Activated CD8-positive, alpha-beta memory T cell treated with anti-CD3 and anti-CD28 coated beads, Interleukin-2, amount 50 U/mL, for 24 hours (primary cell): ENCODE data around the gene SLC50A1.

Experiments
- DNase-seq: peaks from one replicate; pipeline ENCODE4 v3.0.0-alpha.2; 2020; ENCODE audit errors: extremely low read depth

The SLC50A1 gene, protein sequence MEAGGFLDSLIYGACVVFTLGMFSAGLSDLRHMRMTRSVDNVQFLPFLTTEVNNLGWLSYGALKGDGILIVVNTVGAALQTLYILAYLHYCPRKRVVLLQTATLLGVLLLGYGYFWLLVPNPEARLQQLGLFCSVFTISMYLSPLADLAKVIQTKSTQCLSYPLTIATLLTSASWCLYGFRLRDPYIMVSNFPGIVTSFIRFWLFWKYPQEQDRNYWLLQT

DNA sequence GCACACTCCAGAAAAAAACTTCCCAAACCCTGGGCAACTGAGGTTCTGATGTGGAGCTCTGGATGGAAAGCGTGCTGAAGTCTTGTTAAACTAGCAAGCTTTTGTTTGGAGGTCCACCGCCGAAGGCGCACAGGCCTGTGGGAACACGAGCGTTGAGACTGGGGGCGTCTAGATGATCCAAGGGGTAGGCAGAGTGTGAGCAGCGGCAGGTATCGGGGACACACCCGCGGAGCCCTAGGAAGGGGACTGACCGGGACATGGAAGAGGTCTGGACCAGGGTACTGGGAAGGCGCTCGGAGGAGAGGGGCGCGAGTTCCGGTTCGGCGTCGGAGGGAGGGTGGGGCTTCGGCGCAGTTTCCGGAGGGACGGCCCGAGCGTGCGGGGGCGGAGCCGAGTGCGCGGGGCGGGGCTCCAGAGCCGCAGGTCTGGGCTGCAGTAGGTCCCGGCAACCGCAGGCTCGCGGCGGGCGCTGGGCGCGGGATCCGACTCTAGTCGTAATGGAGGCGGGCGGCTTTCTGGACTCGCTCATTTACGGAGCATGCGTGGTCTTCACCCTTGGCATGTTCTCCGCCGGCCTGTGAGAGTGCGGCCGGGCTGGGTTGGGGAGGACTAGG lies at the start of gene SLC50A1:
Gene SLC50A1, plus strand, starts transcription at position 438 of the 614 bp plus-strand sequence. Its CDS starts 60 bp downstream, at position 498.
- peak; percentile 85 for DNase-seq

DNA sequence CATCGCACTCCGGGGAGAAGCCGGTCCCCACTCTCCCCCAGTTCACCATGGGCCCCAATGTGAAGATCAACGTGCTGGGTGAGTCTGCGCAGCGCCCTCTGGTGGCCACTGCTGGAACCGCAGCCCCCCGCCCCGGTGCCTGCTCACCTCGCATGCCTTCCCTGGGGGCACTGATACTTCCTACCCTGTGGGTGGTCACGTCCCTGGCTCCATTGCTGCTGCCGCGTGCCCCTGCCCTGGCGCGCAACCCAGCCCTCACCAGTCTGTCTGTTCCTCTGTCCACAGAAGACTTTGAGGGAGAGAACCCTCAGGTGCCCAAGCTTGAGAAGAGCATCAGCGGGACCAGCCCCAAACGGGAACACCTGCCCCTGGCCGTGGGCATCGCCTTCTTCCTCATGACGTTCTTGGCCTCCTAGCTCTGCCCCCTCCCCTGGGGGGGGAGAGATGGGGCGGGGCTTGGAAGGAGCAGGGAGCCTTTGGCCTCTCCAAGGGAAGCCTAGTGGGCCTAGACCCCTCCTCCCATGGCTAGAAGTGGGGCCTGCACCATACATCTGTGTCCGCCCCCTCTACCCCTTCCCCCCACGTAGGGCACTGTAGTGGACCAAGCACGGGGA lies 49.4 kb upstream of the SLC50A1 start:
- peak; percentile 41 for DNase-seq

DNA sequence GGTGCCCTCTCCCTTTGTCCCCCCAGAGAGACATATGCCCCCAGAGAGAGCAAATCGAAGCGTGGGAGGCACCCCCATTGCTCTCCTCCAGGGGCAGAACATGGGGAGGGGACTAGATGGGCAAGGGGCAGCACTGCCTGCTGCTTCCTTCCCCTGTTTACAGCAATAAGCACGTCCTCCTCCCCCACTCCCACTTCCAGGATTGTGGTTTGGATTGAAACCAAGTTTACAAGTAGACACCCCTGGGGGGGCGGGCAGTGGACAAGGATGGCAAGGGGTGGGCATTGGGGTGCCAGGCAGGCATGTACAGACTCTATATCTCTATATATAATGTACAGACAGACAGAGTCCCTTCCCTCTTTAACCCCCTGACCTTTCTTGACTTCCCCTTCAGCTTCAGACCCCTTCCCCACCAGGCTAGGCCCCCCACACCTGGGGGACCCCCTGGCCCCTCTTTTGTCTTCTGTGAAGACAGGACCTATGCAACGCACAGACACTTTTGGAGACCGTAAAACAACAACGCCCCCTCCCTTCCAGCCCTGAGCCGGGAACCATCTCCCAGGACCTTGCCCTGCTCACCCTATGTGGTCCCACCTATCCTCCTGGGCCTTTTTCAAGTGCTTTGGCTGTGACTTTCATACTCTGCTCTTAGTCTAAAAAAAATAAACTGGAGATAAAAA lies 48.7 kb upstream of the SLC50A1 start:
- DNase-seq, result no peak

DNA sequence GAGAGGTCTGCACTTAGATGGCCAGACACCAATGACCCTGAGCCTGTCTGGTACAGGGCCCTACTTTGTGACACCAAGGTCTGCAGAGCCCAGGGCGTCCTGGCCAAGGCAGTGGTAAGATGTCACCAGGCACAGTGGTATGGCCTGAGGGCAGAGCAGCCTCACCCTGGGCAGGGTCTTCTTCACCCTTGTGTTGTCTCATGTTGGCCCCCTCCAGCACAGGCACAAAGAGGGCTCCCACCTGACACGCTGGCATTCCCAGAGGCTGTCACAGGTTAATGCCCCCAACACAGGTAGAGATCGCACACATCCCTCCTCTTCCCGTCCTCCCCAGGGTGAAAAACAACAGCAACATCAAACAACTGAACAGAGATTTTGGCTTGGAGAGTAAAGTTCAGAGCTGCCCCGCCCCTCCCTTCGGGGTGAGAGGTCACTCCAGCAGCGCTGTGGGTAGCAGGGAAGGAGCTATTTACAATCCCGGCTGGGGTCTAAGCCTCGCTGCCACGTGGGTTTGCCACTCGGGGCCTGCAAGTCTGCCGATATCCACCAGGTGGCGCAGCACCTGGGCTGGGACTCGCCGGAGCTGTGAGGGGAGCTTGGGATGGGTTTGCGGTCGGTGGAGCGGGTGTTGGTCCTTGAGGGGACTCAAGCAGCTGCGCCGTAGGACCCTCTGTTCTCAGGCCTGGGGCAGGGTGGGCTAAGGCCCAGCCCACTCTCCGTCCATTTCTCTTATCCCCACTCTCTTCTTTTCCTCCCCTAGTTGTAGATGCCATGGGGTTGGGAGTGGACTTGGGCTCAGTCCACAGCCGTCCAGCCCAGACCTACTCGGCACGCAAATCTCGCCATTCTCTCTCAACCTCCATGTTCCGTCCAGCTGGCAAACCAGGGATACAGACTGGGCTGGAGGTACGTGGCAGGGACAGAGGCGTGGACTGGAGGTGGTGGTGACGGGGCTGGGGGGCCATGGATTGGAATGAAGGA lies 44.3 kb upstream of the SLC50A1 start:
- peak; percentile 56 for DNase-seq

- DNase-seq, result no peak
Measured at GRCh38 chr1:155092131-155092530, 43.5 kb upstream of the SLC50A1 start.

GRCh38 chr1:155092641-155093040 lies 43.0 kb upstream of the SLC50A1 start:
- no peak for DNase-seq

- no peak for DNase-seq
Measured at GRCh38 chr1:155093911-155094621, 41.6 kb upstream of the SLC50A1 start.

DNA sequence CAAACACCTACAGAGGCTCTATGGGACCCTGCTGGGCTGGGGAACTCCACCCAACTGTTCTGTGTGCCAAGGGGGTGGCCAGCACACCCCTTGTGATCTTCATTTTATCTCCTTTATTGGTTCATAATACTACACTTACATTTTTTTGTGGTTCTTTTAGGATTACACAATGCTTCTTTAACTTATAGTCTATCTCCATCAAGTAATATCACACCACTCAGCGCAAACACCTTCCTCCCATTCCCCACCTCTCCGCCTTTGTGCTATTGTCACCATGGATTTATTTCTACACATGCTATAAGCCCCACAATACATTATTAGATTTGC lies 41.1 kb upstream of the SLC50A1 start:
- DNase-seq, result no peak

DNA sequence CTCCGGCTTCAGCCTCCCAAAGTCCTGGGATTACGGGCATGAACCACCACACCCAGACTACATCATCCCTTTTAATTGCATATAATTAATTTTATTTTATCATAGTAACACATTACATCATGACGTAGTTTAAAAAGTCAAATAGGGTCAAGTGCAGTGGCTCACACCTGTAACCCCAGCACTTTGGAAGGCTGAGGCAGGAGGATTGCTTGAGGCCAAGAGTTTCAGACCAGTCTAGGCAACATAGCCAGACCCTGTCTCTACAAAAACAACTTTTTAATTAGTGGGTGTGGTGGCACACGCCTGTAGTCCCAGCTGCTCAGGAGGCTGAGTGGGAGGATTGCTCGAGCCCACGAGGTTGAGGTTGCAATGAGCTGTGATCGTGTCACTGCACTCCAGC lies 36.3 kb upstream of the SLC50A1 start:
- DNase-seq, result no peak

GRCh38 chr1:155103325-155103724 lies 32.3 kb upstream of the SLC50A1 start:
- no peak for DNase-seq

- no peak for DNase-seq
Measured at GRCh38 chr1:155104605-155105534, 30.8 kb upstream of the SLC50A1 start.

DNA sequence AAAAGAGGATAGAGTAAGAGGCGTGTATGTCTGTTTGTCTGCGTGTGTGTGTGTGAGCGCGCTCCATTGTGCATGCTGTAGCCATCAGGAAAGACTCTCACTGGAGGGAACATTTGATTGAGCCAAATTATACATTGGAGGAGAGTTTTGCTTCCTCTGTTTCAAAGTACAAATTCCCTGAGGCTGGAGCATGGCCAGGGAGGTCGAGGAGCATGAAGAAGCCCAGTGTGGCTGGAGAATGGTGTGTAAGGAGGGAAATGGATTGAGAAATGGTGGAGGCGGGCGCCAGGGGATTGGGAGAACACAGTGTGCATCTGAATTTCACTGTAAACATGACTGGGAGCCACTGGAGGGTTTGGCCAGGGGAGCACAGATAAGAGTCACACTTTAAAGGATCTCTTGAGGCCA lies 30.0 kb upstream of the SLC50A1 start:
- no peak for DNase-seq

DNA sequence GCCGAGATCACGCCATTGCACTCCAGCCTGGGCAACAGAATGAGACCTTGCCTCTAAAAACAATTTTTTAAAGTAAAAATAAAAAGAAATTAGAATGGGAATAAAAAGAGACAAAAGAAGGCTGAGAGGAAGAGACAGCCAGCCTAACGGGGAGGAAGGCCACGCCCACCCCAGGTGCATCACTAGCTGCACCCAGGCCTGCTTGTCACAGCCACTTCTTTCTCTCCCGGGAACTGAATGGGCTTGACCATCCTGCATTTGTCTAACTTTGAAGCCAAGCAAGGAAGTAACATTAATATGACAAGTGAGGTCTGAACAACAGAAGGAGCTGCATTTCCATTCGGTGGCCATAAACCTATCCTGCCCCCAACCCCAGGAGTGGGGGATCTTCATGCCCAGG lies 28.8 kb upstream of the SLC50A1 start:
- DNase-seq, result no peak

GRCh38 chr1:155107309-155108264 lies 28.1 kb upstream of the SLC50A1 start:
- DNase-seq, result no peak

GRCh38 chr1:155108296-155108695 lies 27.4 kb upstream of the SLC50A1 start:
- no peak for DNase-seq

DNA sequence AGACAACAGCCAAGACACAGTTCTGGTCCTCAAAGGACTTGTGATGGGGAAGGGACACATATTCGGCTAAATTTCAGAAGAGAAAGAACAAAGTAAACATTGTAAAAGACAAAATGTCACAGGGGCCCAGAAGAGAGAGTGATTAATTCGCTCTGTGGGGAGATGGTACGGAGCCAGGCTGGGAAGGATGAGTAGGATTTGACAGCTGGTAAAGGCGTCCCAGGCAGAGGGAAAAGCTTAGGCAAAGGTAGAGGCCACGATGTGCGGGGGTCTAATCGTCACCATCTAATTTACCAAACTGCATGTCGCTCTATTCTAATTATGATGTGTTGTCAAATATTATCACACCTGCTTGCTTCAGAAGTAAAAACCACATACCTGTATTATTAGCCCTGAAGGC lies 25.3 kb upstream of the SLC50A1 start:
- DNase-seq, result no peak

DNA sequence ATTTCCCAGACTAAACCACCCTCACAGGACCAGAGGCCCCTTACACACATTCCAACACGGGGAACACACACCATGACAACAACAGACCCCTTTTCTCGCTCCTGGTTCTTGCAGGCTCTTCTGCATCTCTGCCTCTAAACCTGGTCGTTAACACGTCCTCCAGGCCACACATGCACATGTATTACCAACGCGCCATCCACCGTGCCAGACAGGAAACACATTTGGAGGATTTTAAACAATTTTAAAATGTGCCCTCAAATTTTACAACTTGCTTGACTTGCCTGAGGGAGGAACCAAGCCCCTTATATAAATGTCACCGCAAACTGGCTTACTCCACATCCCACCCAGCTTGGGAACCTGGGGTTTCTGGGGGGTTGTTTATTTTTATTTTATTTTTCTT lies 24.8 kb upstream of the SLC50A1 start:
- no peak for DNase-seq

DNA sequence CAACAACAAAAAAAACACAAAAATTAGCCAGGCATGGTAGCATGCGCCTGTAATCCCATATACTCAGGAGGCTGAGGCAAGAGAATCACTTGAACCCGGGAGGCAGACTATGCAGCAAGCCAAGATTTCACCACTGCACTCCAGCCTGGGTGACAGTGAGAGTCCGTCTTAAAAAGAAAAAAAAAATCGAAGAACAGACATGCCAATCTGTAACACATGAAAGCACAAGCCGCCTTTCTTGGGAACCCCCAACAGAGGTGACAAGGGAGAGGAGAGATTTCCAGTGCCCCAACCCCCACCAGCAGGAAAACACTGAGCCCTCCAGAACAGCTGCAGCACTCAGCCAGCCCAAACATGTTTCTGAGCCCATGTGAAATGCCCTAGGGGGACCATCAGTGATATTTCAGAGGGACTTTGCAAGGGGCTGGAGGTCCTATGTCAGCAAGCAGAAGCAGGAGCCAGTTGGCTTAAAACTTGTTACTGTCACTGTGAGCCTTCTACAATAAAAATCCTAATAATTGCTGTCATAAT lies 22.1 kb upstream of the SLC50A1 start:
- no peak for DNase-seq
